ENCODE results near the gene MRPL38. TPM values are rescaled to one million over a fixed set of nuclear protein-coding genes. Genes with fewer than 3 reads are reported as not detected.

MRPL38 gene
- polyA plus RNA-seq, 3 donors: 27.8 to 44.1 (median 36.0) TPM

- H3K9ac ChIP-seq (ENCODE audit: insufficient read depth, low read length, poor library complexity, severe bottlenecking): no peak overlapping the region
- H3K36me3 ChIP-seq (replicated peaks in 1 of 2; ENCODE audit: control insufficient read depth in 1 of 2, insufficient read depth in 2 of 2, low read length in 2 of 2): no peaks in the 10 kb centered on the region
- Mint-ChIP-seq H3K4me3 (no peak overlapping the region), H3K4me1 (peaks cover 13% of the 10 kb centered on the region), H3K9me3 (peaks cover 0 to 2% (median 0%) of the 10 kb centered on the region in 7 donors), H3K36me3 (peaks cover 2 to 3% of the 10 kb centered on the region in 2 donors), H3K27ac (no peak overlapping the region), H3K27me3 (ENCODE audit: low read depth in 3 of 3) (peaks cover 0 to 8% (median 5%) of the 10 kb centered on the region in 3 donors)
- no peaks in the 10 kb centered on the region for H4K20me1 ChIP-seq (ENCODE audit: insufficient read depth, low read length)
- no peak overlapping the region for H3K4me3 ChIP-seq (replicated peaks in 1 of 3; ENCODE audit: low read depth in 2 of 3, low read length in 3 of 3)
- intact Hi-C loops (cut with micrococcal nuclease): no loop called here
- no peak overlapping the region for H3K4me2 ChIP-seq (replicated peaks; ENCODE audit: extremely low read depth, low read length, poor library complexity, severe bottlenecking)
- H3K79me2 ChIP-seq (ENCODE audit: insufficient read depth, low read length): no peaks in the 10 kb centered on the region
- H3K27ac ChIP-seq (ENCODE audit: low read depth in 1 of 2, low read length in 2 of 2): no peak overlapping the region
- 85% methylated on average over 10 of the region's 13 CpGs for WGBS (ENCODE audit: insufficient coverage)
- no peak overlapping the region for H2AFZ ChIP-seq (ENCODE audit: insufficient read depth, low read depth, low read length, poor library complexity, severe bottlenecking)
- H3K9me3 ChIP-seq (replicated peaks in 1 of 2; ENCODE audit: control insufficient read depth in 1 of 2, insufficient read depth in 1 of 2, low read length in 2 of 2): no peaks in the 10 kb centered on the region
- H3K27me3 ChIP-seq (ENCODE audit: control insufficient read depth in 2 of 2, insufficient read depth in 2 of 2, low read length in 2 of 2): no peaks in the 10 kb centered on the region
- H3K4me1 ChIP-seq (ENCODE audit: control insufficient read depth in 1 of 2, insufficient read depth in 2 of 2, low read length in 2 of 2): peaks cover 11 to 16% of the 10 kb centered on the region in 2 donors
- no peak for DNase-seq
- TF ChIP-seq CTCF (IDR thresholded peaks at IDR 0.05): no peak
These were observed 33.0 kb upstream of the MRPL38 start for GRCh38 chr17:75937652-75938051.

- no peaks in the 10 kb centered on the region for H3K9me3 ChIP-seq (replicated peaks in 1 of 2; ENCODE audit: control insufficient read depth in 1 of 2, insufficient read depth in 1 of 2, low read length in 2 of 2)
These were observed 29.1 kb upstream of the MRPL38 start for GRCh38 chr17:75933808-75934207.

More at GRCh38 chr17:75933808-75934207, 29.1 kb upstream of the MRPL38 start:
- H3K4me3 Mint-ChIP-seq: no peak overlapping the region
- peaks cover 0 to 6% (median 3%) of the 10 kb centered on the region in 3 donors for H3K27me3 Mint-ChIP-seq (ENCODE audit: low read depth in 3 of 3)
- Histone ChIP-seq H3K4me1 (ENCODE audit: control insufficient read depth in 1 of 2, insufficient read depth in 2 of 2, low read length in 2 of 2) (no peaks in the 10 kb centered on the region), H3K4me3 (replicated peaks in 1 of 3; ENCODE audit: low read depth in 2 of 3, low read length in 3 of 3) (no peak overlapping the region), H3K27ac (ENCODE audit: low read depth in 1 of 2, low read length in 2 of 2) (no peak overlapping the region), H2AFZ (ENCODE audit: insufficient read depth, low read depth, low read length, poor library complexity, severe bottlenecking) (no peak overlapping the region), H3K36me3 (replicated peaks in 1 of 2; ENCODE audit: control insufficient read depth in 1 of 2, insufficient read depth in 2 of 2, low read length in 2 of 2) (no peaks in the 10 kb centered on the region), H4K20me1 (ENCODE audit: insufficient read depth, low read length) (no peaks in the 10 kb centered on the region), H3K4me2 (replicated peaks; ENCODE audit: extremely low read depth, low read length, poor library complexity, severe bottlenecking) (no peak overlapping the region), H3K9ac (ENCODE audit: insufficient read depth, low read length, poor library complexity, severe bottlenecking) (no peak overlapping the region), H3K79me2 (ENCODE audit: insufficient read depth, low read length) (no peaks in the 10 kb centered on the region), H3K27me3 (ENCODE audit: control insufficient read depth in 2 of 2, insufficient read depth in 2 of 2, low read length in 2 of 2) (no peaks in the 10 kb centered on the region)
- no CpG with 5 or more reads among the region's 4 CpGs for WGBS (ENCODE audit: insufficient coverage)
- intact Hi-C loops (cut with micrococcal nuclease): no loop called here
- H3K4me1 Mint-ChIP-seq: no peaks in the 10 kb centered on the region
- H3K36me3 Mint-ChIP-seq: no peaks in the 10 kb centered on the region
- no peak for DNase-seq
- H3K9me3 Mint-ChIP-seq: peaks cover 0 to 2% (median 0%) of the 10 kb centered on the region in 7 donors
- no peak for TF ChIP-seq CTCF (IDR thresholded peaks at IDR 0.05)
- H3K27ac Mint-ChIP-seq: no peak overlapping the region
